NCI-H1105 treated with DMSO at 0.1 percent for 48 hours (cell line): ENCODE measurements around the gene ZMYM4.
"Not testable (repeated sequence)": the region's sequence is repeated elsewhere in the genome, so short reads cannot be mapped to it uniquely, and the experiment has no call there.

ENCODE experiments used
- DNase-seq: peaks from one replicate; lab custom pipeline; 2025; lab: John Stamatoyannopoulos, UW

ZMYM4 gene

DNA sequence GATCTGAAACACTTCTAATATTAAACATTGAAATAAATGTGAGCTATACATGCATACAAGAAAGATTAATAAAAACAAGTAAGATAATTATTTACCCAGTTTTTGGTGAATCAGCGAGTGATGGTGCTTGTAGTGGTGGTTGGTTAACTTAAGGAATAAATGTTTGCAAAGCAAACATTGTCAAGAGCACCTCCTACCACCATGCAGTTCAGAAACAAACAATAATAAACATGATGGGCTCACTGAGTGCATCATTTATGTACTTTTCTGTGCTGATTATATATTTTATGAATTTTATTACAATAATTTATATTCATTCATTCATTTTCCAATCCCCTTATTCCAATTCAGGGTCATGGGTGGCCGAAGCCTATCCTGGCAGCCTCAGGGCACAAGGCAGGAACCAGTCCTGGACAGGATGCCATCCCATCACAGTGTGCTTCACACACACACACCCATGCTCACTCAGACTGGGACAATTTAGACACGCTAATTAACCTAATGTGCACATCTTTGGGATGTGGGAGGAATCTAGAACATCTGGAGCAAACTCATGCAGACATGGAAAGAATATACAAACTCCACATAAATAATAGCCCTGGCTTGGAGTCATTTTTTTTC, 57.8 kb downstream of the ZMYM4 start:
- DNase-seq: no peak

DNA sequence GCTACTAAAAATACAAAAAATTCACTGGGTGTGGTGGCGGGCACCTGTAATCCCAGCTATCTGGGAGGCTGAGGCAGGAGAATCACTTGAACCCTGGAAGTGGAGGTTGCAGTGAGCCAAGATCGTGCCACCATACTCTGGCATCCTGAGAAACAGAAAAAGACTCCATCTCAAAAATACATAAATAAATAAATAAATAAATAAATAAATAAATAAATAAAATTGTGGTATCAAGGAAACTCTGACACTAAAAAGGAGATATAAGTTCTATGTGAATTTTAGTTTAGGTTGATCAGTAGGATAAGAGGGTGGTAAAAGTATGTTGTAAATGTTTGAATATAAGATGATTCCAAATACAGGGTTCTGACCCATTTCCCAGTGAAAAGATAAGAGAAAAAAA, 63.1 kb downstream of the ZMYM4 start:
- DNase-seq: not testable (repeated sequence)

DNA sequence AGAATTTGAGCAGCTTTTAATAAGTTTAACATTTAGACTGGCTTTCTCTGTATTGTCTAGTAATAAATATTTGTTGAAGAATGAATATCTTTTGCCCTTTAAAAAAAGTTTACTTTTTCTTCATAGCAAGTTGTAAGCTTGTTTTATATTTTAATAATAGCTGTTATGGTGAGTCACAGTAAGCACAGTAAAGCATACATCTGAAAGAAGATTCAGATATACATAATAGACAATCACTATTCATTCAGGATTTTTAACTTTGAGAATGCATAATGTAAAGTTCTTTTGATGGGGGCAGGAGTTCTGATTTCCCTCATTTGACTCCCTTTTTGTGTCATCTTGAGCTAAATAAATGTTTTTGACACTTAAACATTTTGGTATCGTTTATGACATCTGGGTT, 66.0 kb downstream of the ZMYM4 start:
- no peak for DNase-seq

GRCh38 chr1:35340519-35340918, 72.0 kb downstream of the ZMYM4 start:
- DNase-seq: no peak

- DNase-seq: no peak
These were observed 77.0 kb downstream of the ZMYM4 start for GRCh38 chr1:35345439-35345981.

GRCh38 chr1:35350872-35351271, 82.4 kb downstream of the ZMYM4 start:
- no peak for DNase-seq

GRCh38 chr1:35359995-35360394, 91.5 kb downstream of the ZMYM4 start:
- DNase-seq: no peak

GRCh38 chr1:35361638-35362037, 93.1 kb downstream of the ZMYM4 start:
- no peak for DNase-seq

DNA sequence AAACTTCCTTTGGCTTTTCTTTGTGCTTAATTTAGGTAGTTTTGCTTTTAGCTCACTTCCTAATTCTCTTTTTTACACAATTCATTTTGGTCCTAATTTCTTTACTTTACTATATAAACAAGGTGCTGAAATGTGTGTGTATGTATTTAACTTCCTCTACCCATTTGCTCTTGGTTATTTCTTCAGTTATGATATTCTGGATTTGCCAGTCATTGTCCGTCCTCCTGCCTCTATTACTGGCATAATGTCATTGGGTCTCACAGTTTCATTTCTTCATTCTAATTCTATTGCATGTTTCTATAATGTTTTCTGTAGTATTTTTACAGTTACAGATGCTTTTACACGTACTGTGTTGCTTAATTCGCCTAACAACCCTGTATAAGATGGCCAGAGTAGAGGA, 96.2 kb downstream of the ZMYM4 start:
- no peak for DNase-seq

- no peak for DNase-seq
These were observed 99.4 kb downstream of the ZMYM4 start for GRCh38 chr1:35367914-35368313.

- no peak for DNase-seq
These were observed 101.6 kb downstream of the ZMYM4 start for GRCh38 chr1:35369922-35370671.

DNA sequence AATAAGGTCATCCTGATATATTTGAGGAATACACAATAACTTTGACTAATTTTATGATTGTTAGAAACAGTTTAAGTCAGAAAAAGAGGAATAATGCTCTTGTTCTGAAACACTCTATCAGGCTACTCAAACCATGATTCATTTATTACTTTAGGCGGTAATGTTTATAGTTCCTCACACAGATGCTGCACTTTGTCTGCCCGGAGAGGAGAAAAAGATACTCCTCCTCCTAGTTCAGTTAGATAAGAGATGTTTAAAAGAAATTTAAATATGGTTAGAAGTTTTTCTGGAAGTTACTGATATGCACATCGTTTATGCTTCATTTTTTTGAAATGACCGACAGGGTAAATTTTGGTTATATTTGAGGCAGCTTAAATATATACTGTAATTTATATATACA, 103.0 kb downstream of the ZMYM4 start:
- DNase-seq: no peak

DNA sequence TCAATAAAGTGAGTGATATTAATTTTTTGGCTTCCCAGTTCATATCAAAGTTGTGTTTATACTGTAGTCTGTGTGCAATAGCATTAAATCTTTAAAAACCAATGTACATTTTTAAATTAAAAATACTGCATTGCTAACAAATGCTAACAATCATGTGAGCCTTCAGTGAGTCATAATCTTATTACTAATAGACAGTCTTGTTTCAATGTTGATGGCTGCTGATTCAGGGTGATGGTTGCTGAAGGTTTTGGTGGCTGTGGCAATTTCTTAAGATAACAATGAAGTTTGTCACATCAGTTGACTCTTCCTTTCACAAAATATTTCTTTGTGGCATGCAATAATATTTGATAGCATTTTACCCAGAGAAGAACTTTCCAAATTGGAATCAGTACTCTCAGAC, 109.0 kb downstream of the ZMYM4 start:
- no peak for DNase-seq

- DNase-seq: no peak
These were observed 111.0 kb downstream of the ZMYM4 start for GRCh38 chr1:35379317-35380000.

GRCh38 chr1:35380111-35380510, 111.6 kb downstream of the ZMYM4 start:
- DNase-seq: not testable (repeated sequence)

DNA sequence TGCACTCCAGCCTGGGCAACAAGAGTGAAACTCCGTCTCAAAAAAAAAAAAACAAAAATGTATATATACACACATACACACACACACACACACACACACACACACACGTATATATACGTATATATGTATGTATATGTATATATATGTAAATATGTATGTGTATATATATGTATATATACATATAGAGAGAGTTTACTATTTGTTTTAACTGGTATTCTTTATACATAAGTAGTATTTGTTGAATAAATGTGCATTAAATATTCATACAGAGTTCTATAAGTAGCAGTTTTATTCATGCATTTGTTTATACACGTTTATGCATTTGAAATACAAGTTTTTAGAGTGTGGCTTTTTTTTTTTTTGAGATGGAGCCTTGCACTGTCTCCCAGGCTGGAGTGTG, 113.6 kb downstream of the ZMYM4 start:
- DNase-seq: no peak

DNA sequence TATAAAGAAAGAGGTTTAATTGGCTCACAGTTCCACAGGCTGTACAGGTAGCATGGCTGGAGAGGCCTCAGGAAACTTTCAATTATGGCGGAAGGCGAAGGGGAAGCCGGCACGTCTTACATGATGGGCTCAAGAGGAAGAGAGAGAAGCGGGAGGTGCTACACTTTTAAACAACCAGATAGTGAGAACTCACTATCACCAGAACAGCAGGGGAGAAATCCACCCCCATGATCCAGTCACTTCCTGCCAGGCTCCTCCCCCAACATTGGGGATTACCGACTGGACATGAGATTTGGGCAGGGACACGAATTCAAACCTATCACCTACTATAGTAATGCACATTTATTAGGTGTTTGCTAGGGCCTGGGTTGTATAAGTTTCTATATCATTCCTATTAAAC, 117.8 kb downstream of the ZMYM4 start:
- no peak for DNase-seq

- DNase-seq: no peak
These were observed 118.5 kb downstream of the ZMYM4 start for GRCh38 chr1:35386959-35387358.

GRCh38 chr1:35390600-35391494, 122.3 kb downstream of the ZMYM4 start:
- DNase-seq: no peak

- DNase-seq: no peak
These were observed 125.9 kb downstream of the ZMYM4 start for GRCh38 chr1:35394386-35394785.

GRCh38 chr1:35398739-35399138, 130.2 kb downstream of the ZMYM4 start:
- no peak for DNase-seq

DNA sequence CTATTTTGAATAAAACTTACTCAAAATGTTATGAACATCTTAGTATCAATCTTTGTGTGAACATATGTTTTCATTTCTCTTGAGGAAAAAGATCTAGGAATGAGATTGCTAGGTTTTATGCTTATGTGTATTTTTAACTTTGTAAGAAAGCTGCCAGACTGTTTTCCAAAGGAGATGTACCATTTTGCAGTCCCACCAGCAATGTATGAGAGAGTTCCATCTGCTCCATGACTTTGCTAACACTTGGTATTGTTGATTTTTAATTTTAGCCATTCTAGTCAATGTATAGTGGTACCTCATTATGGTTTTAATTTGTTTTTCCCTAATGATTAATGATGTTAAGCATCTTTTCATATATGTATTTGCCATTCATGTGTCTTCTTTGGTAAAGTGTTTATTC, 132.5 kb downstream of the ZMYM4 start:
- no peak for DNase-seq
